Measurements from ENCODE around the gene COG7.

The COG7 gene

GRCh38 chr16:23359092-23359760 is 93.8 kb downstream of the COG7 start:
- DNase-seq (ENCODE audit: low spot score), result no peak
- no peak for TF ChIP-seq CTCF (IDR thresholded peaks at IDR 0.05; ENCODE audit: extremely low read depth, insufficient read depth, missing control alignments)
- in situ Hi-C loops (cut with MboI; ENCODE audit: low pct_unique_long_range_greater_than_20kb, low sequenced_read_pairs, unreplicated experiment), result no loop called here

GRCh38 chr16:23357761-23358290 is 95.2 kb downstream of the COG7 start:
- in situ Hi-C loops (cut with MboI; ENCODE audit: low pct_unique_long_range_greater_than_20kb, low sequenced_read_pairs, unreplicated experiment), result no loop called here
- no peak for TF ChIP-seq CTCF (IDR thresholded peaks at IDR 0.05; ENCODE audit: extremely low read depth, insufficient read depth, missing control alignments)
- DNase-seq (ENCODE audit: low spot score), result no peak

GRCh38 chr16:23356941-23357340 is 96.0 kb downstream of the COG7 start:
- TF ChIP-seq CTCF (IDR thresholded peaks at IDR 0.05; ENCODE audit: extremely low read depth, insufficient read depth, missing control alignments), result no peak
- in situ Hi-C loops (cut with MboI; ENCODE audit: low pct_unique_long_range_greater_than_20kb, low sequenced_read_pairs, unreplicated experiment), result no loop called here
- no peak for DNase-seq (ENCODE audit: low spot score)

GRCh38 chr16:23355106-23355670 is 97.8 kb downstream of the COG7 start:
- DNase-seq (ENCODE audit: low spot score), result no peak
- in situ Hi-C loops (cut with MboI; ENCODE audit: low pct_unique_long_range_greater_than_20kb, low sequenced_read_pairs, unreplicated experiment), result no loop called here

GRCh38 chr16:23354246-23354645 is 98.7 kb downstream of the COG7 start:
- TF ChIP-seq CTCF (IDR thresholded peaks at IDR 0.05; ENCODE audit: extremely low read depth, insufficient read depth, missing control alignments), result no peak
- in situ Hi-C loops (cut with MboI; ENCODE audit: low pct_unique_long_range_greater_than_20kb, low sequenced_read_pairs, unreplicated experiment), result no loop called here
- DNase-seq (ENCODE audit: low spot score), result no peak

More at GRCh38 chr16:23355106-23355670, 97.8 kb downstream of the COG7 start:
- TF ChIP-seq CTCF (IDR thresholded peaks at IDR 0.05; ENCODE audit: extremely low read depth, insufficient read depth, missing control alignments), result no peak

- DNase-seq (ENCODE audit: low spot score), result no peak
- in situ Hi-C loops (cut with MboI; ENCODE audit: low pct_unique_long_range_greater_than_20kb, low sequenced_read_pairs, unreplicated experiment), result no loop called here
- TF ChIP-seq CTCF (IDR thresholded peaks at IDR 0.05; ENCODE audit: extremely low read depth, insufficient read depth, missing control alignments), result no peak
These were observed 99.5 kb downstream of the COG7 start for GRCh38 chr16:23353440-23353839.

All from GM13977 (cell line).